ENCODE measurements around the gene PSMA7. TPM values are rescaled to one million over a fixed set of nuclear protein-coding genes. Genes with fewer than 3 reads are reported as not detected.

PSMA7 gene
- total RNA-seq, 1 donor from 2014 or later: 239 TPM

GRCh38 chr20:62143957-62144825, 997 bp upstream of the PSMA7 start:
- intact Hi-C loops (cut with DNase I): no loop called here
- peak; percentile 45 for ATAC-seq (ENCODE audit: poor library complexity)
- peak; percentile 79 for DNase-seq

GRCh38 chr20:62142252-62143080, 728 bp downstream of the PSMA7 start:
- intact Hi-C loops (cut with DNase I): no loop called here
- DNase-seq (no peak), ATAC-seq (ENCODE audit: poor library complexity) (peak; percentile 6)

- no peak for DNase-seq
- no peak for ATAC-seq (ENCODE audit: poor library complexity)
- intact Hi-C loops (cut with DNase I): no loop called here
These were observed 1.6 kb downstream of the PSMA7 start for GRCh38 chr20:62141397-62142251.

GRCh38 chr20:62141043-62141396, 2.2 kb downstream of the PSMA7 start:
- intact Hi-C loops (cut with DNase I): no loop called here
- ATAC-seq (ENCODE audit: poor library complexity) (no peak), DNase-seq (no peak)

GRCh38 chr20:62139636-62140035, 3.6 kb downstream of the PSMA7 start:
- DNase-seq: no peak

GRCh38 chr20:62138912-62139311, 4.3 kb downstream of the PSMA7 start:
- no peak for ATAC-seq (ENCODE audit: poor library complexity)
- intact Hi-C loops (cut with DNase I): loop anchor here (5.0 kb wide), 1 partner anchor 112 kb away; no protein-coding TSS in a partner anchor
- no peak for DNase-seq

More at GRCh38 chr20:62139636-62140035, 3.6 kb downstream of the PSMA7 start:
- intact Hi-C loops (cut with DNase I): loop anchor here (5.0 kb wide), 1 partner anchor 112 kb away; no protein-coding TSS in a partner anchor
- no peak for ATAC-seq (ENCODE audit: poor library complexity)

- no peak for DNase-seq
- ATAC-seq (ENCODE audit: poor library complexity): no peak
- intact Hi-C loops (cut with DNase I): loop anchor here (5.0 kb wide), 1 partner anchor 111 kb away; no protein-coding TSS in a partner anchor
These were observed 5.0 kb downstream of the PSMA7 start for GRCh38 chr20:62138204-62138543.

- DNase-seq: no peak
- no peak for ATAC-seq (ENCODE audit: poor library complexity)
- intact Hi-C loops (cut with DNase I): loop anchor here (5.0 kb wide), 1 partner anchor 110 kb away; no protein-coding TSS in a partner anchor
These were observed 5.6 kb downstream of the PSMA7 start for GRCh38 chr20:62137478-62138203.

GRCh38 chr20:62137092-62137384, 6.2 kb downstream of the PSMA7 start:
- ATAC-seq (ENCODE audit: poor library complexity) (no peak), DNase-seq (no peak)
- intact Hi-C loops (cut with DNase I): loop anchor here (5.0 kb wide), 1 partner anchor 110 kb away; no protein-coding TSS in a partner anchor

GRCh38 chr20:62136283-62137091, 6.7 kb downstream of the PSMA7 start:
- ATAC-seq (ENCODE audit: poor library complexity): peak; percentile 32
- intact Hi-C loops (cut with DNase I): loop anchor here (5.0 kb wide), 1 partner anchor 109 kb away; no protein-coding TSS in a partner anchor
- DNase-seq: peak; percentile 83

- intact Hi-C loops (cut with DNase I): loop anchor here (5.0 kb wide), 1 partner anchor 108 kb away; no protein-coding TSS in a partner anchor
- no peak for DNase-seq
- ATAC-seq (ENCODE audit: poor library complexity): no peak
These were observed 7.5 kb downstream of the PSMA7 start for GRCh38 chr20:62135573-62136266.

- DNase-seq (peak; percentile 59), ATAC-seq (ENCODE audit: poor library complexity) (peak; percentile 19)
- intact Hi-C loops (cut with DNase I): loop anchor here (5.0 kb wide), 2 partner anchors 72 to 107 kb away; no protein-coding TSS in a partner anchor
These were observed 8.4 kb downstream of the PSMA7 start for GRCh38 chr20:62134735-62135231.

- intact Hi-C loops (cut with DNase I): loop anchor here (5.0 kb wide), 1 partner anchor 72 kb away; no protein-coding TSS in a partner anchor
- ATAC-seq (ENCODE audit: poor library complexity) (peak; percentile 57), DNase-seq (no peak)
These were observed 9.3 kb downstream of the PSMA7 start for GRCh38 chr20:62133864-62134263.

GRCh38 chr20:62133051-62133845, 9.9 kb downstream of the PSMA7 start:
- intact Hi-C loops (cut with DNase I): loop anchor here (5.0 kb wide), 1 partner anchor 71 kb away; no protein-coding TSS in a partner anchor
- peak; percentile 71 for DNase-seq
- ATAC-seq (ENCODE audit: poor library complexity): peak; percentile 53

GRCh38 chr20:62132421-62132820, 10.8 kb downstream of the PSMA7 start:
- DNase-seq: no peak
- intact Hi-C loops (cut with DNase I): loop anchor here (5.0 kb wide), 1 partner anchor 70 kb away; no protein-coding TSS in a partner anchor
- ATAC-seq (ENCODE audit: poor library complexity): no peak
